Osteoblast (primary cell): ENCODE data around the gene SIL1. TPM values are rescaled to one million over a fixed set of nuclear protein-coding genes. Genes with fewer than 3 reads are reported as not detected.
A peak's percentile ranks its signal among the peaks of the same experiment; 100 is the strongest.

Experiments used
- DNase-seq: peaks from one replicate; pipeline ENCODE4 v3.0.0; 2011; ENCODE audit warnings: low spot score, mixed read lengths; ENCODE audit not compliant: insufficient read length; ENCODE audit errors: missing footprints
- H2AFZ ChIP-seq: 2 replicates; pipeline ENCODE4 v1.6.0; 2011; ENCODE audit warnings: mild to moderate bottlenecking, low read length
- H3K27ac ChIP-seq: 2 replicates; pipeline ENCODE4 v1.5.1; 2011; ENCODE audit warnings: mild to moderate bottlenecking, low read depth, low read length, moderate library complexity
- H3K27me3 ChIP-seq: 2 replicates; pipeline ENCODE4 v1.6.0; 2012; ENCODE audit warnings: mild to moderate bottlenecking, control low read depth, inconsistent platforms, low read length, moderate library complexity; ENCODE audit not compliant: insufficient read depth
- H3K36me3 ChIP-seq: 2 replicates; pipeline ENCODE4 v1.5.1; 2011; ENCODE audit warnings: mild to moderate bottlenecking, low read length, control low read depth, moderate library complexity; ENCODE audit not compliant: insufficient read depth
- H3K4me1 ChIP-seq: 2 replicates; pipeline ENCODE4 v1.5.1; 2011; ENCODE audit warnings: mild to moderate bottlenecking, low read length, control low read depth, moderate library complexity; ENCODE audit not compliant: insufficient read depth
- H3K4me2 ChIP-seq: 2 replicates; pipeline ENCODE4 v1.6.0; 2011; ENCODE audit warnings: mild to moderate bottlenecking, low read length; ENCODE audit not compliant: insufficient read depth
- H3K4me3 ChIP-seq: fragments of 200-600 bp; sonication (generic); 3 replicates; pipeline ENCODE4 v1.5.1; 2012; ENCODE audit warnings: mild to moderate bottlenecking, low read length, inconsistent platforms; ENCODE audit not compliant: insufficient read depth
- H3K79me2 ChIP-seq: 2 replicates; pipeline ENCODE4 v1.6.0; 2012; ENCODE audit warnings: mild to moderate bottlenecking, low read length, control low read depth, inconsistent platforms; ENCODE audit not compliant: insufficient read depth
- H3K9me3 ChIP-seq: 2 replicates; pipeline ENCODE4 v1.5.1; 2011; ENCODE audit warnings: low read depth, low read length, control low read depth
- H4K20me1 ChIP-seq: 2 replicates; pipeline ENCODE4 v1.6.0; 2012; ENCODE audit warnings: mild to moderate bottlenecking, low read length, control low read depth; ENCODE audit not compliant: insufficient read depth
- CTCF ChIP-seq: IDR thresholded peaks from 2 replicates; pipeline ENCODE4 v1.5.1; 2011; ENCODE audit warnings: mild to moderate bottlenecking, low read depth, low read length, moderate library complexity; ENCODE audit errors: extremely low read depth
- total RNA-seq: library from RNA; depleted of rRNA; stranded (reverse); fragments of >200 nt; gene quantifications from 2 replicates; pipeline ENCODE4 v1.2.3, GENCODE V29; 2012

SIL1 gene
- total RNA-seq, 1 donor: 65.1 TPM

GRCh38 chr5:139156814-139157213 is 41.4 kb downstream of the SIL1 start:
- peaks cover 53% of the 10 kb centered on the region for H3K79me2 ChIP-seq
- peaks cover 4% of the 10 kb centered on the region for H3K9me3 ChIP-seq
- no peak overlapping the region for H3K4me2 ChIP-seq
- no peak for TF ChIP-seq CTCF
- no peaks in the 10 kb centered on the region for H3K36me3 ChIP-seq
- H3K4me1 ChIP-seq: peaks cover under 1% of the 10 kb centered on the region
- no peak for DNase-seq
- no peak overlapping the region for H2AFZ ChIP-seq
- no peak overlapping the region for H3K4me3 ChIP-seq
- no peak overlapping the region for H3K27ac ChIP-seq
- H3K27me3 ChIP-seq: no peaks in the 10 kb centered on the region
- peaks cover 46% of the 10 kb centered on the region for H4K20me1 ChIP-seq

GRCh38 chr5:139155333-139155732 is 42.8 kb downstream of the SIL1 start:
- no peak for TF ChIP-seq CTCF
- Histone ChIP-seq H3K4me3 (no peak overlapping the region), H3K36me3 (no peaks in the 10 kb centered on the region), H2AFZ (no peak overlapping the region), H3K79me2 (peaks cover 58% of the 10 kb centered on the region), H3K27me3 (no peaks in the 10 kb centered on the region), H4K20me1 (peaks cover 54% of the 10 kb centered on the region), H3K4me1 (peaks cover 6% of the 10 kb centered on the region), H3K27ac (no peak overlapping the region), H3K9me3 (peaks cover 4% of the 10 kb centered on the region), H3K4me2 (no peak overlapping the region)
- no peak for DNase-seq

GRCh38 chr5:139151902-139152301 is 46.3 kb downstream of the SIL1 start:
- no peak for TF ChIP-seq CTCF
- peaks cover 67% of the 10 kb centered on the region for H3K79me2 ChIP-seq

GRCh38 chr5:139150367-139150999 is 47.7 kb downstream of the SIL1 start:
- Histone ChIP-seq H4K20me1 (peaks cover 55% of the 10 kb centered on the region), H3K79me2 (peaks cover 60% of the 10 kb centered on the region), H3K27ac (peak overlapping the region; percentile 40), H3K4me3 (no peak overlapping the region), H3K9me3 (no peaks in the 10 kb centered on the region), H3K27me3 (no peaks in the 10 kb centered on the region), H3K4me1 (peaks cover 27% of the 10 kb centered on the region), H3K36me3 (no peaks in the 10 kb centered on the region), H2AFZ (no peak overlapping the region), H3K4me2 (peak overlapping the region; percentile 4)
- no peak for DNase-seq
- no peak for TF ChIP-seq CTCF

More at GRCh38 chr5:139151902-139152301, 46.3 kb downstream of the SIL1 start:
- Histone ChIP-seq H3K27me3 (no peaks in the 10 kb centered on the region), H3K9me3 (peaks cover 4% of the 10 kb centered on the region), H3K4me2 (no peak overlapping the region), H4K20me1 (peaks cover 68% of the 10 kb centered on the region), H2AFZ (no peak overlapping the region), H3K4me3 (no peak overlapping the region), H3K4me1 (peaks cover 27% of the 10 kb centered on the region), H3K36me3 (no peaks in the 10 kb centered on the region), H3K27ac (no peak overlapping the region)
- DNase-seq: no peak
